HepG2 (cell line): ENCODE measurements around the gene ASB4. TPM values are rescaled to one million over a fixed set of nuclear protein-coding genes. Genes with fewer than 3 reads are reported as not detected.

Experiments used
- ATAC-seq: fragments of 200-7000 bp; cut with Tn5 transposase; 3 replicates; pipeline ENCODE4 v1.9.1; 2020; ENCODE audit warnings: mild to moderate bottlenecking, moderate library complexity
- BruUV-seq: library from RNA; stranded (reverse); fragments of 400-500 nt; replicated peaks from 2 replicates; lab custom pipeline; 2021; lab: Mats Ljungman, UMichigan
- CTCF ChIA-PET: fragments of 300-600 bp; formaldehyde crosslinking; extraction: SDS; loops from one replicate; lab custom pipeline; 2021; ENCODE audit warnings: low total read pairs, inconsistent platforms, low intra/inter-chr PET ratio; lab: Yijun Ruan, JAX
- POLR2A ChIA-PET: fragments of 350-600 bp; sonication (Branson Sonifier 250); formaldehyde crosslinking; loops from one replicate; lab custom pipeline; 2020; ENCODE audit warnings: antibody characterized with exemption, inconsistent platforms; lab: Yijun Ruan, JAX
- DNase-seq: peaks from one replicate; pipeline ENCODE4 v3.0.0-alpha.2; 2015; ENCODE audit warnings: low spot score
- FAIRE-seq: peaks from 3 replicates; lab custom pipeline; 2011; peaks lifted over from hg19 to GRCh38; lab: Jason Lieb, UNC
- H2AFZ ChIP-seq: one replicate; pipeline ENCODE4 v1.6.1; 2011; ENCODE audit warnings: low read length, inconsistent platforms
- H3K27ac ChIP-seq: fragments of 300-600 bp; 3 replicates; pipeline ENCODE4 v1.8.0; 2011; ENCODE audit warnings: mixed run types, mild to moderate bottlenecking, mixed read lengths, low read length, inconsistent platforms; ENCODE audit not compliant: insufficient read depth; ENCODE audit errors: extremely low read length
- H3K27me3 ChIP-seq, 2 experiments: fragments of 200-600 bp in 1 of 2; 2 replicates in 1 of 2; 3 replicates in 1 of 2; pipeline versions ENCODE4 v1.6.0 to v1.8.0; 2011; ENCODE audit warnings: low read length in 2 of 2, mild to moderate bottlenecking in 2 of 2, moderate library complexity in 2 of 2, inconsistent platforms in 1 of 2; ENCODE audit not compliant: insufficient read depth in 2 of 2, control insufficient read depth in 1 of 2
- H3K36me3 ChIP-seq, 2 experiments: fragments of 200-600 bp in 1 of 2; replicated peaks in 1 of 2; 2 replicates in 1 of 2; 3 replicates in 1 of 2; pipeline versions ENCODE4 v1.5.1 to v1.8.0; 2011; ENCODE audit warnings: low read length in 2 of 2, inconsistent platforms in 1 of 2; ENCODE audit not compliant: insufficient read depth in 2 of 2, control insufficient read depth in 1 of 2
- H3K4me1 ChIP-seq: 2 replicates; pipeline ENCODE4 v1.5.1; 2012; ENCODE audit warnings: low read length, inconsistent platforms; ENCODE audit not compliant: insufficient read depth
- H3K4me2 ChIP-seq: 2 replicates; pipeline ENCODE4 v1.6.0; 2011; ENCODE audit warnings: low read depth, low read length, inconsistent platforms
- H3K4me3 ChIP-seq, 3 experiments: fragments of 200-600 bp in 1 of 3; sonication (generic), shearing (Covaris generic) in 1 of 3; replicated peaks in 1 of 3; 2 replicates each; pipeline ENCODE4 v1.5.1; 2011 to 2016; ENCODE audit warnings: low read length in 3 of 3, inconsistent platforms in 2 of 3, low read depth in 2 of 3, mild to moderate bottlenecking in 2 of 3, control low read depth in 1 of 3, mixed read lengths in 1 of 3; ENCODE audit not compliant: insufficient read depth in 1 of 3
- H3K79me2 ChIP-seq: one replicate; pipeline ENCODE4 v1.6.1; 2011; ENCODE audit warnings: low read length, inconsistent platforms; ENCODE audit not compliant: insufficient read depth
- H3K9ac ChIP-seq: 2 replicates; pipeline ENCODE4 v1.6.0; 2011; ENCODE audit warnings: mild to moderate bottlenecking, low read depth, low read length, inconsistent platforms; ENCODE audit not compliant: insufficient read depth
- H3K9me3 ChIP-seq: 2 replicates; pipeline ENCODE4 v1.5.1; 2012; ENCODE audit warnings: mild to moderate bottlenecking, low read length
- H4K20me1 ChIP-seq: 2 replicates; pipeline ENCODE4 v1.6.0; 2011; ENCODE audit warnings: inconsistent platforms, mild to moderate bottlenecking, low read length, moderate library complexity; ENCODE audit not compliant: insufficient read depth
- ATF7 ChIP-seq, 2 experiments: fragments of 450-650 bp in 1 of 2; sonication (generic) in 1 of 2; formaldehyde crosslinking in 1 of 2; IDR thresholded peaks; 2 replicates each; pipeline versions ENCODE4 v1.4.0 to v1.6.1; 2016 to 2020; ENCODE audit warnings: antibody characterized with exemption in 1 of 2, mild to moderate bottlenecking in 1 of 2, missing genetic modification reagents in 1 of 2
- CEBPB ChIP-seq: IDR thresholded peaks from 2 replicates; pipeline ENCODE4 v1.6.1; 2011; ENCODE audit warnings: low read depth, low read length, improper control_type of control experiment, borderline replicate concordance
- ESRRA ChIP-seq: sonication (generic); formaldehyde crosslinking; IDR thresholded peaks from 2 replicates; pipeline ENCODE4 v1.5.1; 2020; ENCODE audit warnings: mild to moderate bottlenecking, low read depth, missing genetic modification reagents
- MAFF ChIP-seq: IDR thresholded peaks from 2 replicates; pipeline ENCODE4 v1.6.1; 2011; ENCODE audit warnings: low read depth, low read length, improper control_type of control experiment
- RBAK ChIP-seq: sonication (generic); formaldehyde crosslinking; IDR thresholded peaks from 2 replicates; pipeline ENCODE4 v1.5.1; 2020; ENCODE audit warnings: mild to moderate bottlenecking, missing genetic modification reagents
- ZBTB42 ChIP-seq: sonication (generic); formaldehyde crosslinking; IDR thresholded peaks from 2 replicates; pipeline ENCODE4 v1.5.0; 2020; ENCODE audit warnings: mild to moderate bottlenecking, missing genetic modification reagents
- ZNF235 ChIP-seq: sonication (generic); formaldehyde crosslinking; IDR thresholded peaks from 2 replicates; pipeline ENCODE4 v1.8.1; 2023; ENCODE audit warnings: mild to moderate bottlenecking, missing genetic modification reagents, borderline replicate concordance
- ZNF431 ChIP-seq: sonication (generic); formaldehyde crosslinking; IDR thresholded peaks from 2 replicates; pipeline ENCODE4 v1.9.0; 2022; ENCODE audit warnings: missing genetic modification reagents, low read depth, mild to moderate bottlenecking, borderline replicate concordance
- ZNF713 ChIP-seq: sonication (generic); formaldehyde crosslinking; IDR thresholded peaks from 2 replicates; pipeline ENCODE4 v1.4.0; 2020; ENCODE audit warnings: mild to moderate bottlenecking, missing genetic modification reagents
- ZSCAN12 ChIP-seq: sonication (generic); formaldehyde crosslinking; IDR thresholded peaks from 2 replicates; pipeline ENCODE4 v1.9.0; 2021; ENCODE audit warnings: mild to moderate bottlenecking, missing genetic modification reagents
- whole genome bisulfite sequencing: methylation state at CpG from one replicate; pipeline ENCODE4 v1.1.6; 2017; ENCODE audit warnings: low lambda C conversion rate; 5-methylcytosine and 5-hydroxymethylcytosine counted together
- in situ Hi-C: cut with HindIII; loops from 2 replicates; pipeline ENCODE4 v1.10.0; 2017; ENCODE audit warnings: low pct_unique_long_range_greater_than_20kb; ENCODE audit not compliant: extremely low pct_ligation_motif_present
- intact Hi-C: fragments of 100-400 bp; cut with micrococcal nuclease; formaldehyde crosslinking; loops from one replicate; pipeline ENCODE4 v1.10.0; 2022; ENCODE audit not compliant: unreplicated experiment
- polyA plus RNA-seq, 8 experiments: library from polyadenylated mRNA; depleted of rRNA in 3 of 8; stranded (reverse) in 7 of 8; unstranded in 1 of 8; fragments of >200 nt; fragmentation: Illumina TruSeq in 4 of 8; extraction: Trizol in 4 of 8; gene quantifications; 2 replicates each; pipeline versions ENCODE4 v1.2.1 to v1.2.3, GENCODE V29; 2011 to 2016; ENCODE audit warnings: low read depth in 4 of 8, missing spikeins in 1 of 8, mixed read lengths in 1 of 8; ENCODE audit not compliant: insufficient read depth in 1 of 8
- total RNA-seq, 5 experiments: library from RNA; depleted of rRNA; stranded (reverse); fragments of >200 nt; fragmentation: Illumina TruSeq; extraction: Trizol; gene quantifications; 2 replicates each; pipeline ENCODE4 v1.2.3, GENCODE V29; 2016; ENCODE audit warnings: low read depth in 1 of 5

ASB4 gene
- total and polyA plus RNA-seq, 2 of the 13 experiments (the other 11 are each of a cell fraction or from before 2014, with no cell fraction given), result 1.1 to 4.0 TPM

- Histone ChIP-seq H3K4me2 (no peak overlapping the region), H4K20me1 (no peaks in the 10 kb centered on the region), H3K36me3 (no peaks in the 10 kb centered on the region), H3K9ac (no peak overlapping the region), H2AFZ (no peak overlapping the region), H3K4me3 (no peak overlapping the region), H3K27me3 (no peaks in the 10 kb centered on the region), H3K79me2 (no peaks in the 10 kb centered on the region), H3K4me1 (peaks cover 35% of the 10 kb centered on the region), H3K27ac (no peak overlapping the region), H3K9me3 (no peaks in the 10 kb centered on the region)
- no peak for TF ChIP-seq CEBPB
- no peak for TF ChIP-seq ZBTB42 (CRISPR knock-in tag)
- no peak for TF ChIP-seq MAFF
- TF ChIP-seq ZSCAN12, result no peak
- no peak for TF ChIP-seq ZNF431 (CRISPR knock-in tag)
- TF ChIP-seq ZNF235 (CRISPR knock-in tag), result no peak
- TF ChIP-seq RBAK (CRISPR knock-in tag), result no peak
- POLR2A ChIA-PET, result no interaction called here
- FAIRE-seq (no peak), DNase-seq (no peak), ATAC-seq (no peak)
- 95% methylated on average over 1 of the region's 1 CpG for WGBS
- in situ Hi-C loops (no loop called here), intact Hi-C loops (no loop called here)
- CTCF ChIA-PET, result no interaction called here
- BruUV-seq, result no TSS peak
Observed at GRCh38 chr7:95467912-95468607, 17.7 kb upstream of the ASB4 start.

- no peak overlapping the region for H2AFZ ChIP-seq
- no TSS peak for BruUV-seq
- H3K9me3 ChIP-seq, result no peaks in the 10 kb centered on the region
Observed at GRCh38 chr7:95469187-95469586, 16.6 kb upstream of the ASB4 start.

More at GRCh38 chr7:95469187-95469586, 16.6 kb upstream of the ASB4 start:
- Histone ChIP-seq H3K4me1 (peaks cover 35% of the 10 kb centered on the region), H3K27me3 (no peaks in the 10 kb centered on the region), H3K79me2 (no peaks in the 10 kb centered on the region), H3K27ac (no peak overlapping the region), H3K36me3 (no peaks in the 10 kb centered on the region), H3K9ac (no peak overlapping the region), H4K20me1 (no peaks in the 10 kb centered on the region), H3K4me2 (no peak overlapping the region), H3K4me3 (no peak overlapping the region)
- WGBS, result 78% methylated on average over 1 of the region's 1 CpG
- intact Hi-C loops, result no loop called here
- POLR2A ChIA-PET, result no interaction called here
- TF ChIP-seq ZNF713 (no peak), ATF7 (IDR thresholded peaks at IDR 0.05) (0 out of 2 replicates have a peak, but pooled peaks have one; percentile 44), ATF7 (CRISPR knock-in tag; IDR thresholded peaks at IDR 0.05) (no peak), ESRRA (no peak)
- DNase-seq (no peak), ATAC-seq (no peak), FAIRE-seq (no peak)
- CTCF ChIA-PET, result no interaction called here
- in situ Hi-C loops, result no loop called here
